PC-9 (cell line): ENCODE results near the gene SLC22A23. TPM values are rescaled to one million over a fixed set of nuclear protein-coding genes. Genes with fewer than 3 reads are reported as not detected.

Experiments used
- BruUV-seq: library from RNA; stranded (reverse); fragments of 400-500 nt; replicated peaks from 2 replicates; lab custom pipeline; 2021; lab: Mats Ljungman, UMichigan
- CTCF ChIA-PET: fragments of 300-600 bp; sonication (Branson Sonifier 250); formaldehyde crosslinking; loops from one replicate; lab custom pipeline; 2022; ENCODE audit warnings: antibody characterized with exemption; lab: Charles Lee
- POLR2A ChIA-PET: fragments of 300-600 bp; sonication (Branson Sonifier 250); formaldehyde crosslinking; loops from one replicate; lab custom pipeline; 2022; ENCODE audit warnings: antibody characterized with exemption; ENCODE audit not compliant: unreplicated experiment; lab: Charles Lee
- DNase-seq, 2 experiments: peaks; one replicate each; pipeline versions ENCODE4 v3.0.0 to v3.0.0-alpha.2; 2015 to 2022; ENCODE audit warnings: mixed read lengths in 1 of 2
- H2AFZ ChIP-seq: fragments of 200-600 bp; sonication (generic); 2 replicates; pipeline ENCODE4 v1.8.1; 2017; ENCODE audit warnings: antibody characterized with exemption
- H3F3A ChIP-seq: fragments of 200-600 bp; sonication (generic); 2 replicates; pipeline ENCODE4 v1.8.1; 2017; ENCODE audit warnings: antibody characterized with exemption, mild to moderate bottlenecking, low read depth; ENCODE audit not compliant: insufficient read depth
- H3K27ac ChIP-seq: fragments of 200-600 bp; sonication (generic); 2 replicates; pipeline ENCODE4 v1.6.1; 2016; ENCODE audit warnings: mixed run types
- H3K27me3 ChIP-seq: fragments of 200-600 bp; sonication (generic); 2 replicates; pipeline ENCODE4 v1.6.1; 2016; ENCODE audit warnings: low read depth, mixed run types; ENCODE audit not compliant: insufficient read depth
- H3K36me3 ChIP-seq: fragments of 200-600 bp; sonication (generic); 2 replicates; pipeline ENCODE4 v1.6.1; 2016; ENCODE audit warnings: low read depth, mixed run types
- H3K4me1 ChIP-seq: fragments of 200-600 bp; sonication (generic); replicated peaks from 2 replicates; pipeline ENCODE4 v1.6.1; 2016; ENCODE audit warnings: mixed run types; ENCODE audit not compliant: insufficient read depth
- H3K4me2 ChIP-seq: fragments of 200-600 bp; sonication (generic); 2 replicates; pipeline ENCODE4 v1.6.1; 2017; ENCODE audit warnings: mixed run types
- H3K4me3 ChIP-seq: fragments of 200-600 bp; sonication (generic); 2 replicates; pipeline ENCODE4 v1.6.1; 2016; ENCODE audit warnings: mixed run types
- H3K79me2 ChIP-seq: fragments of 200-600 bp; sonication (generic); 2 replicates; pipeline ENCODE4 v1.6.1; 2017; ENCODE audit warnings: low read depth, mixed run types
- H3K9me2 ChIP-seq: fragments of 200-600 bp; sonication (generic); 2 replicates; pipeline ENCODE4 v1.8.1; 2017; ENCODE audit warnings: mild to moderate bottlenecking; ENCODE audit not compliant: insufficient read depth
- H3K9me3 ChIP-seq: fragments of 200-600 bp; sonication (generic); 2 replicates; pipeline ENCODE4 v1.8.1; 2016; ENCODE audit warnings: low read depth; ENCODE audit not compliant: insufficient read depth
- H4K20me1 ChIP-seq: fragments of 200-600 bp; sonication (generic); 2 replicates; pipeline ENCODE4 v1.8.1; 2017; ENCODE audit not compliant: insufficient read depth
- CTCF ChIP-seq: fragments of 200-600 bp; sonication (generic); conservative IDR thresholded peaks from 2 replicates; pipeline ENCODE4 v1.6.1; 2017; ENCODE audit warnings: mixed run types, antibody characterized with exemption, mild to moderate bottlenecking, moderate library complexity
- EZH2 ChIP-seq: fragments of 200-600 bp; sonication (generic); IDR thresholded peaks from 2 replicates; pipeline ENCODE4 v1.8.0; 2017; ENCODE audit warnings: antibody characterized with exemption, low read depth
- intact Hi-C: fragments of 100-400 bp; cut with micrococcal nuclease; formaldehyde crosslinking; loops from one replicate; pipeline ENCODE4 v1.10.0; 2022; ENCODE audit not compliant: unreplicated experiment
- total RNA-seq: library from RNA; stranded (reverse); gene quantifications from 2 replicates; pipeline ENCODE4 v1.2.3, GENCODE V29; 2021

Gene SLC22A23
- total RNA-seq, 1 experiment from 2014 or later, result 13.5 TPM

GRCh38 chr6:3406891-3407809 lies 49.7 kb downstream of the SLC22A23 start:
- DNase-seq, result peak in 1 of 2 experiments; percentile 68
- Histone ChIP-seq H4K20me1 (no peaks in the 10 kb centered on the region), H3K4me1 (peaks cover 42% of the 10 kb centered on the region), H3K79me2 (peaks cover 3% of the 10 kb centered on the region; the same call in 1 of the 2 replicates), H3K4me2 (peak overlapping the region; percentile 26; the same call in 1 of the 2 replicates), H3F3A (peaks cover 6% of the 10 kb centered on the region; the same call in 1 of the 2 replicates), H3K36me3 (no peaks in the 10 kb centered on the region), H3K9me2 (no peaks in the 10 kb centered on the region), H3K9me3 (no peaks in the 10 kb centered on the region), H3K27me3 (no peaks in the 10 kb centered on the region), H3K4me3 (no peak overlapping the region), H2AFZ (no peak overlapping the region), H3K27ac (peak overlapping the region; percentile 11)
- ChIA-PET POLR2A (no interaction called here), CTCF (no interaction called here)
- intact Hi-C loops, result no loop called here
- TF ChIP-seq CTCF (no peak), EZH2 (no peak)
- BruUV-seq, result no TSS peak

GRCh38 chr6:3406362-3406821 lies 50.5 kb downstream of the SLC22A23 start:
- no peaks in the 10 kb centered on the region for H4K20me1 ChIP-seq
- no peak for DNase-seq
- intact Hi-C loops, result no loop called here
- H3K4me2 ChIP-seq, result no peak overlapping the region
- peaks cover 3% of the 10 kb centered on the region; the same call in 1 of the 2 replicates for H3K79me2 ChIP-seq
- CTCF ChIA-PET, result no interaction called here
- POLR2A ChIA-PET, result no interaction called here
- no peak overlapping the region for H3K27ac ChIP-seq
- peaks cover 6% of the 10 kb centered on the region; the same call in 1 of the 2 replicates for H3F3A ChIP-seq
- H3K27me3 ChIP-seq, result no peaks in the 10 kb centered on the region
- no peak for TF ChIP-seq CTCF
- TF ChIP-seq EZH2, result no peak
- no peak overlapping the region for H2AFZ ChIP-seq
- H3K4me1 ChIP-seq, result peaks cover 42% of the 10 kb centered on the region
- no peaks in the 10 kb centered on the region for H3K36me3 ChIP-seq
- no peaks in the 10 kb centered on the region for H3K9me2 ChIP-seq
- H3K9me3 ChIP-seq, result no peaks in the 10 kb centered on the region
- no peak overlapping the region for H3K4me3 ChIP-seq
- BruUV-seq, result no TSS peak

GRCh38 chr6:3405679-3406078 lies 51.2 kb downstream of the SLC22A23 start:
- peak overlapping the region; percentile 23; the same call in 1 of the 2 replicates for H3K27ac ChIP-seq
- ChIA-PET POLR2A (no interaction called here), CTCF (no interaction called here)
- H2AFZ ChIP-seq, result no peak overlapping the region
- no peaks in the 10 kb centered on the region for H4K20me1 ChIP-seq
- no peaks in the 10 kb centered on the region for H3K36me3 ChIP-seq
- TF ChIP-seq EZH2, result no peak
- no peak for TF ChIP-seq CTCF
- no peaks in the 10 kb centered on the region for H3K79me2 ChIP-seq
- BruUV-seq, result no TSS peak
- DNase-seq, result peak in 1 of 2 experiments; percentile 40
- intact Hi-C loops, result no loop called here
- no peak overlapping the region for H3K4me3 ChIP-seq
- no peaks in the 10 kb centered on the region for H3K27me3 ChIP-seq
- peaks cover 6% of the 10 kb centered on the region; the same call in 1 of the 2 replicates for H3F3A ChIP-seq
- no peaks in the 10 kb centered on the region for H3K9me2 ChIP-seq
- H3K4me2 ChIP-seq, result no peak overlapping the region
- H3K9me3 ChIP-seq, result no peaks in the 10 kb centered on the region
- peaks cover 42% of the 10 kb centered on the region for H3K4me1 ChIP-seq
